Stimulated activated CD4-positive, alpha-beta T cell treated with anti-CD3 and anti-CD28 coated beads, Interleukin-2, amount 100 ng/mL, for 24 hours (primary cell): Measurements from ENCODE around the gene AQP12A.
A peak's percentile ranks its signal among the peaks of the same experiment; 100 is the strongest.

Experiments used
- DNase-seq, 2 donors: peaks; one replicate each; pipeline ENCODE4 v3.0.0-alpha.2; 2020

The AQP12A gene

DNA sequence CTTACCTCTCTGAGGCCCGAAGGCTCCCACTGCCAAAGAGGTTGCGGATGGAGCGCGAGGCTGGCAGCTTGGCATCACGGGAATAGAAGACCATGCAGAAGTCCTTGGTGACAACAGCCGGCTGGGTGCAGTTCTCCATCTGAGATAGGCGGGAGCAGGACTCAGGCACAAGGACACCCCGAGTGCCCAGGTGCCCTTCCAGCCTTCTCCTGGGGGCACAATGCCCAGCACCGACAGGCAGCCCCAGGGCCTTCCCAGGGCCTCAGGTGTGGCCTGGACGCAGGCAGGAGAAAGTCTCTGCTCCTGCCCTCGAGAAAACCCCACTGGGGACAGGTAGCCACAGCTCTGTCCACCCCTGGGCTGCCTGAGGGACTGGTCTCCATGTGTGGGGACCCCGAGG, 33.6 kb downstream of the AQP12A start:
- no peak for DNase-seq

DNA sequence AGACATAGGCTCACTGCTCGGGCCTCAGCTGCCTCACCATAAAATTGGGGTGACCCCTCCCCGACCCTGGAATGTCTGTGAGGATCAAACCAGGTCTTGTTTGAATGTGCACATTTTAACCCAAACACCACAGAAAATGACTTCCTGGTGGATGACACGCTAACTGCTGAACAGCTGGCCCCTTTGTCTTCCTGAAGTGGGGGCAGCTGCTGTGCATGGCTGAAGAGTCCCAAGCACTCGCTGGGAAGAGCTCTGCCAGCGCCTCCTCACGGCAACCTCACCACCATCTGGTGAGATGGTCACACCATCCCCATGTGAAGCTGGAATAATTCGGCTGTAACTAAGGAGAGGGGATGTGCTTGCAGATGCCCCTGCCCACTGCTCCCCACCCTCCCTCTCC, 34.0 kb downstream of the AQP12A start:
- no peak for DNase-seq

DNA sequence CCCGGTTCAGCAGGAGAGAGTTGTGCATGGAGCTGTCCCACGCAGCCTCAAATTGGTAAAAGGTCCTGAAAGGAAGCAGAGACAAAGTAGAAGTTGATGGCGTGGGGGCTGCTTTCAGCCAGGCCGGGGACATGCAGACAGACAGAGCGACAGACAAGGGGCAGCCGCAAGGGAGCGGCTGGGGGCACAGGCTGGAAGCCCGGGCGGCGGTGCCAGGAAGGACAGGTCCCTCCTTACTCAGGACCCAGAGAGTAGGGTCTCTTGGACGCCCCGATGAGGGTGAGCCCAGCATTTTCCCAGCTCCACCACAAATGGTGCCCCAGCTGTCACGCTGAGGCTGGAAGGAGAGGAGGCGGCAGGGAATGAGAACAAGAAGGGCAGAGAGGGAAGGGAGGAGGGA, 35.2 kb downstream of the AQP12A start:
- DNase-seq = no peak

DNA sequence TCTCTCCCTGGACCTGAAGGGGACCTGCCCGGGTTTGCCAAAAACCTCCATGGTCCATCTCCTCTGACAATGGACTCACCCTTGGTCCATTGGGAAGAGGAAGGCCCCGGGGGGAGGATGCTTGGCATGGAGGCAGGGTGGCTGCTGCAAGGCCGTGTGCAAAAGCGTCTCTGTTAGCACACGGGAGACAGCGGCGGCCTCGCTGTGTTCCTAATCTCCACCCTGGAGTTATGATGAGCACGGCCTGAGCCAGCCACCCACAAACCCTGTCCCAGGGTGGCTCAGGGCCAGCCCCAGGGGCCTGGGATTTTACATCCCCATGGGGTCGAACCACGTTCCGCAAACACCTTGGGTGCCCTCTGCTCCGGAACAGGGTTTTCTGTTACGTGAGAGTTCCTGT, 35.8 kb downstream of the AQP12A start:
- DNase-seq = no peak

DNA sequence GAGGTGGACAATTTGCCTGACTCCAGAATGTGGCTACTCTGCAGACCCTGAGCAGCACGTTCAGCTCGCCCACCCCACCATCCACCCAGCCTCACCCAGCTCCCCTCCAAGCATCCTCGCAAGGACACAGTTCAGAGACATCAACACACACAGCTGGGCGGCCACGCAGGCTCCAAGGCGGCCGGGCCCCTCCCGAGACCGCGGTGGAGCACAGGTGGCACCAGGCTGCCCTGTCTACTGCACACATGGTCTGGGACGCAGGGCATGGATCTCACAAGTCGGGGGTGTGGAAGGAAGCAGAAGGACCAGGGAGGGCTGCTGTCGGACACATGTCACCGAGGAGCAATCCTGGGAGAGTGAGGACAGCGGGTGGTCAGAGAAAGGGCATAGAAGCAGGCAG, 36.2 kb downstream of the AQP12A start:
- DNase-seq = no peak

DNA sequence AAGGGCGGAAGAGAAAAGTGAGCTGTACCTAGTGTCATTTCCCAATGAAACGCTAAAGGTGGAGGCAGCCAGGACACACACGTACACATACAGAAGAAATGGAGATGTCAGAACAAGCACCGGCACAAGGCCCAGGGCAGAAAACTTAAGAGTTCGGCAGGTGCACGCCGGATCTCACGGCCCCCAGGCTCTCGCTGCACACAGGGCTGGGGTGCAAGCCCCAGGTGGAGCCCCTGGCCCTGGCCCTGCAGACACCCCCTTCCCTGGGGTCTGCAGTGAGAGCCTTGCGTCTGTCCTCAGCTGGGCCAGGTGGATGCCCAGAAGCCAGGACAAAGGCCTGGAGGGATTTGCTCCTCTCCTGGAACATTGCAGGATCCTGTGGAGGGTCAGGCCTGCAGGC, 36.7 kb downstream of the AQP12A start:
- DNase-seq = no peak

DNA sequence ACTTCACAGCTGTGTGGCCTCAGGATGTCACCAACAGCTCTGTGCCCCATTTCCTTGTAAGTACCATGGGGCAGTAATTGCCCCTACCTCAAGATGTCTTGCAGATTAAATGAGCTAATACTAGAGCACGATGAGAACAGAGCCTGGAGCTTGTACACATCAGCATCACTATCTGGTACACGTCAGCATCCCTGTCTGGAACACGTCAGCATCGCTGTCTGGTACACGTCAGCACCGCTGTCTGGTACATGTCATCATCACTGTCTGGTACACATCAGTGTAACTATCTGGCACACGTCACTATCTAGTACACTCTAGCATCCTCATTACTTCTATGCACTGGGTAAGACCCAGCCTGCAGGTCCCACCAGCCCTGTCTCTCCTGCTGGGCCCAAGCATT, 37.2 kb downstream of the AQP12A start:
- DNase-seq = no peak

DNA sequence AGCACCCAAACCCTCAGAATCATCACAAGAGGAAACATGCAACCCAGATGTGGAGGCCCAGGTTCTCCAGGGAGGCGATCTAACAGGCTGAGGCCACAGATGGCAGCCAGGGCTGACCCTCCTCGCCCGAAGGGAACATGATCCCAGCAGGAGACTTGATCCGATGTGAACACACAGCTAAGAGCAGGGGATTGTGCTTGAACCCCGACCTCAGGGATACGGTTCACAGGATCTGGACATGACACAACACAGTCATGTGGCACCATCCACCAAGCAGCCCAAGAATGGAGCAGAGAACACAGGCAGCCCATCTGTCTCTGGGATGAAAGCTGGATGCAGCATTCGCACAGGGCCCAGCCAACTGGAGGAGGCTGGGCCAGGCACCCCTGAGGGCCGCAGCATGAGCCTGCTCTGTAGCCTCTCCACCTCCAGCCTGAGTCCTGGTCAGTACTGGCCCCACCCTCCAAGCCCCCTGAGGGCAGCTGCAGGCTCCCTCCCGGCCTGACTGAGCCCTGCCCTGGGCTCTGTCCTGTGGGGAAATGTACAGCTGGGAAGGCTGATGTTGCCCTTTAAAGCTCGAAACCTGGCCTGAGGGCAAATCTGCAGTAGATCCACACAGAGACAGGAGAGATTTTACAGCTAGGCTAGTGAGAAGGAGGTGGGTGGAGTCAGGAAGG, 39.0 kb downstream of the AQP12A start:
- no peak for DNase-seq

DNA sequence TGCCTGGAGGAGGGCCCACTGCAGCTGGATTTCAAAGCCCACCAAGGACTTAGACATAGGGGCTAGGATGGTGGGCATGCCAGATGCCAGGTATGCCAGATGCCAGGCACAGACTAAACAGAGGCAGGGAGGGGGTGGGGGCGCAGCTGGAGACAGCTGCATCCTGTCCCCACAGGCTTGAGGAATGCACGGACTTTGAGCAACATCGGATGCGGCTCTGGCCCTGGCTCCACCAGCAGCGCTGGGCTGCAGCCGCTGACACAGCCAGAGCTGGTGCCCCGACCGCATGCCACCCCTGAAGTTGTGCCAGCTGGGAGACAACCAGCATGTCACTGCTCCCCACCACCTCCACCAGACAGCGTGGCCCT, 39.5 kb downstream of the AQP12A start:
- no peak for DNase-seq

DNA sequence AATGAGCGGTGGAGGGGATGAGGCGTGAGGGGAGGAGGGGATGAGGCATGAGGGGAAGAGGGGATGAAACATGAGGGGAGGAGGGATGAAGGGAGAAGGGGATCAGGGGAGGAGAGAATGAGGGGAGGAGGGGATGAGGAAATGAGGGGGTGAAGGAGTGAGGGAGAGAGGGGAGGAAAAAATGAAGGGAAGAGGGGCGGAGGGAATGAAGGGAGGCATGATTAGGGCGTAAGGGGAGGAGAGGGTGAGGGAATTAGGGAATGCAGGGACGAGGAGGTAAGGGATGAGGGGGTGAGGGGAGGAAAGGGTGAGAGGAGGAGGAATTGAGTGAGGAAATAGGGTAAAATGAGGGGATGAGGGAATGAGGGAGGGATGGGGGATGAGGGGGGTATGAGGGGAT, 40.5 kb downstream of the AQP12A start:
- no peak for DNase-seq

DNA sequence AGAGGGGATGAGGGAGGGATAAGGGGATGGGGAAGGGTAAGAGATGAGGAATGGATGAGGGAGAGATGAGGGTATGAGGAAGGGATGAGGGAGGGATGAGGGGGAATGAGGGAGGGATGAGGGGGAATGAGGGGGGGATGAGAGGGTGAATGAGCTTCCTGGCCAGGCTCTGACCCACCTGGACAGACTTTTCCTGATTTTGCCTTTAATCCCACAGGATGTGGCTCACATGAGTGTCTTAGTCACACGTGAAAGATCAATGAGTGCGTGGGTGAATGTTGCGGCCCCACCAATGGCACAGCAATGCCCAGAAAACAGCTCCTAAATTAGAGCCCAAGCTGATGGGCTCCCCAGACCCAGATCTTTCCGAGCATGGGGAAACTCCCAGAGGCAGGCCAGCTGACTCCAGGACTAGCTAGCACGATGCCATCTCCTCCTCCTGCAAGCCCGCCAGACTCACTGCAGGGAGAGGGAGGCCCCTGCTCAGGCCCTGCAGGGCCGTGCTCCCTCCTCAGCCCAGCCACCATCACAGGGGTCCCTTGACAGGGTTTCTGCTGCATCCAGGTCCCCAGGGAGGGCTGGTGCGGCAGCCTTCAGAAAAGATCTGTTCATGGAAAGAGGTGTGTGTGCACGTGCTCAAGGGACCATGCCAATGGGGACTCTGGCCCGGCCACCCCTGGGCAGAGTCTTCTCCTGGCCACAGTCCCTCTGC, 41.4 kb downstream of the AQP12A start:
- DNase-seq = no peak

DNA sequence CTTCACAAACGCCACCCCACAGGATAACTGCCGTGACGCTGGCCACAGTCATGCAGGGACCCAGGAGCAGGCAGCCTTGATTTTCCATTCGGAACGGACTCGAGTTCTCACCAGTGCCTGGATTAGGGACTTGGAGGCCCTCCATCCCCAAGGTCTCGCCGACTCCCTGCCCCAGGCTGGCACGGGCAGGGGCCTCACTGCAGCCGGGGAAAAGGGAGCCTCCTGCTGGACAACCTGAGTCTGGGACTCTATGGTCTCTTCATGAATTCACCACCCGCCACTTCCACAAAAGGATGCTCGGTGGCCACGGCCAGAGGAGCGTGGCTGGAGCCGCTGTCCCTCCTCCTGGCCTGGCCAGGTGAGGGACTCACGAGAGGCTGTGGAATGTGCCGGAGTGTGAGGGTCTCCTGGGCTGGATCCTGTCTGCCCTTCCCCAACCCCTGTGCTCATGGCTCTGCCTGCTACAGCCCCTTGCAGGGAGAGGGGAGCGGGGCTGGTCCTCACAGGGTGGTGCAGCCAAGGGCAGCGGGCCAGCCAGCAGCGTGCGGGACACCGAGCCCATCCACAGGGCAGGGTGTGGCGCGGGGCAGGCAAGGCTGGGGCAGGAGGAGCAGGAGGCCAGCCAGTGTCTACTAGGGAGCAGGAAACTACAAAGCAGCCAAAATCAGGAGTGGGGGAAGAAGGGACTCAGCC, 42.3 kb downstream of the AQP12A start:
- DNase-seq = peak in 1 of 2 donors; percentile 19

DNA sequence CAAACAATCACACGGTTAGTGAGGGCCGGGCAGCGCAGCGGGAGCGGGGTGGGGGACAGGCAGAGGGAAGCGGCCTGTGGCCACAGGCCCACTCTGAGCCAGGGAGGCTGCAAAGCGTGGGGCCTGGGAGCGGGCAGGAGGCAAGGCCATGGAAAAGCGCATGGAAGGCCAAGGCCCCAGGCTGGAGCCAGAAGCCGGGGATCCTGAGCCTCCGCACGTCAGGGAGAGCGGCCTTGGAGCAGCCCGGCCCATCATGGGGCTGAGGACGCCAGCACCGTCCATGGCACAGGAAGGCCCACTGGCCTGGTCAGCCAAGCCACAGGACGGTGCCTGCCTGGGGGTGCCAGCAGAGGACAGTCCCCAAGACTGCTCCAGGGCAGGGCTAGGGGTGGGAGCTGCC, 43.1 kb downstream of the AQP12A start:
- DNase-seq = no peak

DNA sequence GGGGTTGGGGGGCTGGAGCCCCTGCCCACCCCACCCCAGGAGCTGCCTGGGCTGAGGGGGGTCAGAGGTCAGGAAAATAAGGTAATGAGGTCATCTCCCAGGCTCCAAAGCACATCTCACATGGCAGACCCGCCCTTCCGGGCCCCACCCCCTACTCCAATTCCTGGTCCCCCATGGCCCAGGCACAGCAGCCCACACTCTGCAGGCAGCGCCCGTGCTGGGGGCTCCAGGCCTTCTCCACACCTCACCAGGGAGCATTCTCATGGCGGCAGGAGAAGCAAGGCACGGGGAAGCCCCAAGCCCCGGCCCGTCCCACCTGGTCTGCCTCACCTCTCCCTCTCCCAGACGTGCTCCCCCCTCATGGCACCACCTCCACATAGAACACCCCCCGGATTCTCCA, 43.8 kb downstream of the AQP12A start:
- no peak for DNase-seq

DNA sequence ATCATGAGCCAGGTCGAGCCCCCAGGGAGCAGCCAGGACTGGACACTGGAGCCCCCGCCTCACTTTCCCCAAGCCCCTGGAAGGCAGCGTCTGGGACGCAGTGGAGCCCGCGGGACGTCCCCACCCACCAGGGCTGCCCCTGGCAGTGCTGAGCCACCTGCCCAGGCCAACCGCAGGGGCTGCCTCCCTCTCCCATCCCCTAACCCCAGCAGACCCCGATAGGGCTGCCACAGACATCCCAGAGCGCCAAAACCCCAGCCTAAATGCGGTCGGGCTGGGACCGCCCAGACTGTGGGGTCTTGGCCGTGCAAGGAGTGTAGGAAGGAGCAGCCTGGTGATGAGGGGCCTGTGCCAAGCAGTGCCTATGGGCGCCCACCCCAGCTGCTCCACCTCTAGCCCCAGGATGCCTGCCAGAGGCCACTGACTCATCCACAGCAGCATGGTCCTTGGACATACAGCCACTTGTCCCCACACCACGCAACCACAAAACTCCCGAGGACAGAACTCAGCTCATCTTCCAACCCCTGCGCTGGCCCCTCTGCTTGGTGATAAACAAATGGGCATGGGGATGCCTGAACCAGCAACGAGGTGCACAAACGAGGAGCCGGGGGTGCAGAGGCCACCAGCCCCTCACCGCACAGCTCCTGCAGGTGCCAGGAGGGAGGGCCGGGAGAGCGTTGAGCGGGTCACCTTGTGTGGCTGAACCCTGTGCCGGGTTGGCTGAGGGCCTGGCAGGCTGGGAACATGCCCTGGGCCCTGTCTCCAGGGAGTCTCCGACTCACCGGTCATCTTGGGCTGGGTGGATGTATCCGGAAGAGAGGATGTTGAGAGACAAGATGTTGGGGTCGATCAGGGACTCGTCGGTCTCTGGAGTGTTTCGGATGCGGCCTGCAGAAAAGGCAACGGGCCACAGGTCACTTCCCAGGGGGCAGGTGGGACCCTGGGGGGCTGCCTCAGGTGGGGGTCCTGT, 44.9 kb downstream of the AQP12A start:
- no peak for DNase-seq

DNA sequence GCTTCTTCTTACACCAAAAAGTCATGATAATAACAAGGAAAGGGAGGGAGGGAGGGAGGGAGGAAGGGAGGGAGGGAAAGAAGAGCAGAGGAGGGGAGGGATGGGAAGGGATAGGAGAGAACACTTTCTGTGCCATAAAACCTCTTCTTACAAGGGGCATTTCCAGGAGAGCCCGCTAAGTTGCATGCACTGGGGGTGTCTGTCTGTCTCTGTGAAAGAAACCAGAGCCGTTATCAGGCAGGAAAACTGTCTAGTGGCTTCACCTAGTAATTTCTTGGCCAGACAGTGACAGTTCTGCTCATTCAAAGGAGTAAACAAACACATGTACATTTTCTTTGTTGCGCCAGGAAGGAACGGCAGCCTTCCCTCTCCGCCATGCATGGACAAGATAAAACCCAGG, 45.8 kb downstream of the AQP12A start:
- no peak for DNase-seq

DNA sequence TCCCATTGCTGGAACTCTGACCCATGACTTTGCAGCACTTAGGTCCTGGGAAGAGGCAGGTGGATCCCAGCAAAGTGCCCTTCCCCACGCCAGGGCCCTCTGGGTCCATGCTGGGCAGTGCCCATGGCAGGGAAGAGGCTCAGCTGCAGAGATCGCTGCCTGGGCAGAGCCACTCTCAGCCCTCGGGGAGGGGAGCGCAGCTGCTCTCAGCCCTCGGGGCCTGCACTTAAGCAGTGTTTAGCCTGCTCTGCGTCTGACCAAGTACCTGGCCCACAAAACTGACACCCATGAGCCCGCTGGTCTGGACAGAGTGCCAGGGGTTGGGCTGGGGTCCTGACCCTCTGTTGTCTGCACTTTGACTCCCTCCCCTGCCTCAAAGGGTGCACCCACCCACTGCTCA, 46.3 kb downstream of the AQP12A start:
- no peak for DNase-seq

DNA sequence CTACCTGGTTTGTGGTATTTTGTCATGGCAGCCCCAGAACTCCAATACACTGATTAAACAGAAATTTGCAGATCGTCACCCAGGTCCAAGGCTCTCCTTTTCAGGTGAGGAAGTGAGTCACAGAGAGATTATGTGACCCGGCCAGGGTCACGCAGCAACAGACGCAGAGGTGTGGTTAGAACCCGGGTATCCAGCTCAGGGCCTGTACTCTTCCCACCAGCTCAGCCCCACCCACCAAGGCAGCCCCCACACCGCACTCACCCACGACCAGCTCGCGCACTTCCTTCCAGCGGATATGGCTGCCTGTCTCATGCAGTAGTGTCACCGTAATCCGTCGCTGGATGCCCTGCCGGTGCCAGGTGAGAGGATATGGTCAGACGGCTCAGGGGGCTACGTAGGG, 48.1 kb downstream of the AQP12A start:
- DNase-seq = peak in 1 of 2 donors; percentile 17

DNA sequence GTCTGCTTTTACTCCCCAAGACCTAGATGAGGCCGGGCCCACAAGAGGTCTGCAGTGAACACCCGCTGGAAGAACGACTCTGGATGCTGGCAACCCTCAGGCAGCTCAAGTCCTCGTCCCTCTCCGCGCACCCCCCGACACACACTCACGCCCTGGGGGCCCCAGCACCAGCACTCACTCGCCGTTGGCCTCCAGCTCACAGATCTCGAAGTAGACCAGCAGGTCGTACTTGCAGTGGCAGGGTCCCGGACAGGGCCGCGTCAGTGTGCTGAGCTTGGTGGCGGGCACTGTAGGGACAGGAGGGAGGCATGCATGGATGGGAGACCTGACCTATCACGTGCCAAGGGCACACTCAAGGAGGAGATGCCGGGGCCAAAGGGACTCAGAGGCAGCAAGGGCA, 49.4 kb downstream of the AQP12A start:
- DNase-seq = no peak

DNA sequence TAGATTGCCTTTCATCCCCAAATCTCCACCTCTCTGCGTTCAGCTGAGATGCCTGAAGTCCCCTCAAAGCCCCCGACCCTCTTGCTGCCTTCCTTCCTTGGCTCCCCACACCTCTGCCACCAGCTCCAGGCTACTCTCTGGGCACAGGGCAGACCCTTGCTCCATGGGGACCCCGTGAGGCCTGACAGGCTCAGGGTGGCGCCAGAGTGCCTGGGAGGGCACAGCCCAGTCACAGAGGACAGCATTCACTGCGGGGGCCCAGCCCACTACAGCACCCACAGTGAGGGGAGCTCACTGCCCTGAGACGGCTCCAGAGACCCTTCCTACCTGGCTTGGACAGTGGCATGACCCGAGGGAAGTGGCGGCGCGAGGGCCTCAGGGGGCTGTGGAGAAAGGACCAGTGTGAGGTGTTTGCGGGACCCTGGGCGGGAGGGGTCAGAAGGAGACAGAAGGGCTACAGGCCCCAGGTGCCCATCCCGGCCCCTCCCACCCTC, 51.0 kb downstream of the AQP12A start:
- DNase-seq = no peak

DNA sequence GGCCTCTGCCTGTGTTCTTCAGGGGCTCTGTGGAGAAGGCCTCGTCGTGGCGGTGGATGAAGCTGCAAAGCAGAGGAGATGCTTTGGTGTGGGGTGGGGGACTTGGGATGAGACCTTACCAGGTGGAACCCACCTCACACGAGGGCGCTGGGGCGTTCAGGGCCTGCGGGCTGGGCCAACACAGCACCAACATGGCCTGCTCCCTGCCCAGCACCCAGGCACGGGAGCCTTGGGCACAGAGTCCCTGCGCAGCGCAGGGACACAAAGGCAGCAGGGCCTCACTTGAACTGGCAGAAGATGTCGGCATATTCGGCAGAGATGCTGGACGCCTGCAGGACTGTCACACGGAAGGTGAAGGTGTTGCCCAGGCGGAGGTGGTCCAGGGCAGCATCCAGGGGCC, 53.8 kb downstream of the AQP12A start:
- no peak for DNase-seq

DNA sequence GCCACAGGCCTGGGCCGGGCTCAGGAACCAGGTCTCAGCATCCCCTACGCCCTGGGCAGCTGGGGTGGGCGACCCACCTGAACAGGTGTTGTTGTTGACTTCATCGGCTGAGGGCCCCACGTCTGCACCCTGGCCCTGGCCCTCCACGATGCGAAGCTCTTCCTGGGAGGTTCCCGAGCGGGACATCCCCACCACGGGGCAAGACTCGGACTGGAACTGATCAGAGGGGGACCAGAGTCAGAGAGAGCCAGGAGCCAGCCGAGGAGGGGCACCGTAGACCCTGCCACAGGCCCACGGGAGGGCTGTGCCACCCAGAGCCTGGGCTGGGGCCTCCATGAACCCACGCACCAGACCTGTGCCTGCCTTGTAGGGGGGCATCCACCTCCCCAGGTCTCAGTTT, 54.3 kb downstream of the AQP12A start:
- no peak for DNase-seq

DNA sequence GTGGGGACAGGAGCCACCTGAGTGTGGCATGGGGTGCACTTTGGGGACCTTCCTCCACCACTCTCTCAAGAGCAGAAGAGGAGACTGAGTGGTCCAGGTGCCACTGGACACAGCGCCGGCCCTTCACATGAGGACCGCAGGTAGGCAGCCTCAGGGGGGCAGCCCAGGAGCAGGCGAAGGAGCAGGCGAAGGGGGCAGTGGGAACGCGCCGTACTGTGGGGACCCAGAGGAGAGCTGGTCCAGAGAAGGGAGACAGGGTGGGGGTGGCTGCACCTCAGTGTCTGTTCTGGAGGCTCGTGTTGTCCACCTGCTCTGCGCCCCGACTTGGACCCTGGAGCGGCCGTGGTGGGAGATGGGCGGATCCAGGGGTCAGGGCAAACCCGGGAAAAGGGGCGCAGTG, 55.0 kb downstream of the AQP12A start:
- no peak for DNase-seq
